ENCODE data around the gene EPN2. TPM values are rescaled to one million over a fixed set of nuclear protein-coding genes. Genes with fewer than 3 reads are reported as not detected.

Gene EPN2
- total and polyA plus RNA-seq, 9 donors, result 21.6 to 68.9 (median 52.7) TPM

DNA sequence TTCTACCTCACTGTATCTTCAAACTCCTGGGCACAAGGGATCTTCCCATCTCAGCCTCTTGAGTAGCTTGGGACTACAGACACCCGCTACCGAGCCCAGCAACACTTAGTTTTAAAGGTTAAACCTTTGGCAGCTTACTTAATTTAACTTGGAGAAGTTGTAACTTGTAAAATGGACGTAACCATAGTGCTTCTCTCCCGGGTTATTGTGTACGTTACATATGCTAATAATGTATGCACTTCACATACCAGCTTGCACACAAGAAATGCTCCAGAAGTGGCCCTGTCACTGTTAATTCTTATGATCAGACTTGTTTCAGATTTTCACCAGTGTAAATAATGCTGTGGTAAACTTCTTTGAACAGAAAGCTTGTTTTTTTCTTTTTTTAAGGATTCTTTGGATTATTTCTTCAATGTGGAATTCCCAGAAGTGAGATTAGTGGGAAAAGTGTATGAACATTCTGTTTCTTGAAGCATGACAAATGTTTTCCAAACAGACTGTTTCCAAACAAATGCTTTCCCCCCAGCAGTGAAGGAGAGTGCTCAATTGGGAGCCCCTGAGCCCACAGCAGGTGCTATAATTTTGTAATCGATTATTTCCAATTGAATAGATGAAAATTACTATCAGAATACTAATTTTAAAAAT lies 61.5 kb downstream of the EPN2 start:
- Histone ChIP-seq H3K36me3 (no peaks in the 10 kb centered on the region), H3K27me3 (no peaks in the 10 kb centered on the region), H3K4me1 (ENCODE audit: insufficient read depth) (peaks cover 5% of the 10 kb centered on the region), H3K27ac (no peak overlapping the region), H3K9me3 (no peaks in the 10 kb centered on the region), H3K4me3 (no peak overlapping the region)
- TF ChIP-seq POLR2A (IDR thresholded peaks at IDR 0.05) (no peak), EP300 (IDR thresholded peaks at IDR 0.05) (no peak)
- TF ChIP-seq, protein P1, sequence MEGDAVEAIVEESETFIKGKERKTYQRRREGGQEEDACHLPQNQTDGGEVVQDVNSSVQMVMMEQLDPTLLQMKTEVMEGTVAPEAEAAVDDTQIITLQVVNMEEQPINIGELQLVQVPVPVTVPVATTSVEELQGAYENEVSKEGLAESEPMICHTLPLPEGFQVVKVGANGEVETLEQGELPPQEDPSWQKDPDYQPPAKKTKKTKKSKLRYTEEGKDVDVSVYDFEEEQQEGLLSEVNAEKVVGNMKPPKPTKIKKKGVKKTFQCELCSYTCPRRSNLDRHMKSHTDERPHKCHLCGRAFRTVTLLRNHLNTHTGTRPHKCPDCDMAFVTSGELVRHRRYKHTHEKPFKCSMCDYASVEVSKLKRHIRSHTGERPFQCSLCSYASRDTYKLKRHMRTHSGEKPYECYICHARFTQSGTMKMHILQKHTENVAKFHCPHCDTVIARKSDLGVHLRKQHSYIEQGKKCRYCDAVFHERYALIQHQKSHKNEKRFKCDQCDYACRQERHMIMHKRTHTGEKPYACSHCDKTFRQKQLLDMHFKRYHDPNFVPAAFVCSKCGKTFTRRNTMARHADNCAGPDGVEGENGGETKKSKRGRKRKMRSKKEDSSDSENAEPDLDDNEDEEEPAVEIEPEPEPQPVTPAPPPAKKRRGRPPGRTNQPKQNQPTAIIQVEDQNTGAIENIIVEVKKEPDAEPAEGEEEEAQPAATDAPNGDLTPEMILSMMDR (IDR thresholded peaks at IDR 0.05), result no peak
- DNase-seq, result no peak
- WGBS, 3 donors, result 49 to 53% (median 53%) methylated on average over 6 of the region's 6 CpGs
- intact Hi-C loops (cut with DNase I), result no loop called here

DNA sequence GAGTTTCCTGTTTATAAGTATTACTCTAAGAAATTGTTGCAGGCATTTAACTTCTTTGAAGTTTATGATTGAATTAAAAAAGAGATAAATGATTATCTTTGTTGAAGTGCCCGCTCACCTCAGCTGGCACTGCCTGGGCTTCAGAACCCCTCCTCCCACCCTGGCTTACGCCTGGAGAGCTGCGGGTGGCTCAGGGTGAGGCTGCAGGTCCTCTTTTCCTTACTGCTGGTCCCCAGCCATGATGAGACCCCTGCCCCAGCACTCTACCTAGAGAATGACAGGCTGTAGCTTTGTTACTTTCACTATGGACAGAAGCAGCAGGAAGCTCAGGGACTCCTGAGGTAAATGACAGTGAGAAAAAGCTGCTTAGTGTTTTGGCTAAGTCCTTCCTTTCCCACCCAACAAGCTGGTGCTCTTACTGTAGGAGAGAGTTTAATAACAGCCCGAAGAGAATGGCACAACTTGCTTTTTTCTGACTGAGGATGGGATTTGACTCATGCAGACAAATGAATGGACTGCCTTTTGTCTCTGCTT lies 62.1 kb downstream of the EPN2 start:
- Histone ChIP-seq H3K36me3 (no peaks in the 10 kb centered on the region), H3K27ac (no peak overlapping the region), H3K4me1 (ENCODE audit: insufficient read depth) (peaks cover 5% of the 10 kb centered on the region), H3K27me3 (no peaks in the 10 kb centered on the region), H3K4me3 (no peak overlapping the region), H3K9me3 (no peaks in the 10 kb centered on the region)
- no peak for TF ChIP-seq POLR2A (IDR thresholded peaks at IDR 0.05)
- no peak for TF ChIP-seq EP300 (IDR thresholded peaks at IDR 0.05)
- TF ChIP-seq, protein P1 (IDR thresholded peaks at IDR 0.05), result no peak
- WGBS, 3 donors, result 80 to 82% (median 81%) methylated on average over 4 of the region's 4 CpGs
- DNase-seq, result no peak
- intact Hi-C loops (cut with DNase I), result no loop called here

DNA sequence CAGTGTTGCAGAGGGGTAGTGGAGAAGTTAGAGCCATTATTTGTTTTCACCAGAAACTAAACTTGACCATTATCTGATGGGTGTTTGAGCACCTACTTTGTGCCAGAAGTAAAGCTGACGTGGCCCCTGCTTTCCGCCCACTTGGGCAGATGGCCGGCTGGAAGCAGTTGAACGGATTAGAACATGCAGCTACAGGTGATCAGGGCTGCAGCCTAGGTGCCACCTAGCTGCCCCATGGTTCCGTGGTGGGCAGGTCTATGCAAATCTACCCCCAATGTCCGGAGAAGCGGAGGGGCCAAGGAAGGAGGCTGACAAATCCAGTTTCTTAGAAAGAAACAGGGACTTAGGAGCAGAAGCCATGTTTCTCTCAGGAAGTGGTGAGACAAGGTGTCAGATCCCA lies 62.7 kb downstream of the EPN2 start:
- Histone ChIP-seq H3K4me1 (ENCODE audit: insufficient read depth) (peaks cover 5% of the 10 kb centered on the region), H3K4me3 (no peak overlapping the region), H3K36me3 (no peaks in the 10 kb centered on the region), H3K27ac (no peak overlapping the region), H3K27me3 (no peaks in the 10 kb centered on the region), H3K9me3 (no peaks in the 10 kb centered on the region)
- no peak for TF ChIP-seq POLR2A (IDR thresholded peaks at IDR 0.05)
- TF ChIP-seq, protein P1 (IDR thresholded peaks at IDR 0.05), result no peak
- TF ChIP-seq EP300 (IDR thresholded peaks at IDR 0.05), result no peak
- no peak for DNase-seq
- intact Hi-C loops (cut with DNase I), result no loop called here
- WGBS, 3 donors, result 97 to 99% (median 98%) methylated on average over 7 of the region's 7 CpGs

DNA sequence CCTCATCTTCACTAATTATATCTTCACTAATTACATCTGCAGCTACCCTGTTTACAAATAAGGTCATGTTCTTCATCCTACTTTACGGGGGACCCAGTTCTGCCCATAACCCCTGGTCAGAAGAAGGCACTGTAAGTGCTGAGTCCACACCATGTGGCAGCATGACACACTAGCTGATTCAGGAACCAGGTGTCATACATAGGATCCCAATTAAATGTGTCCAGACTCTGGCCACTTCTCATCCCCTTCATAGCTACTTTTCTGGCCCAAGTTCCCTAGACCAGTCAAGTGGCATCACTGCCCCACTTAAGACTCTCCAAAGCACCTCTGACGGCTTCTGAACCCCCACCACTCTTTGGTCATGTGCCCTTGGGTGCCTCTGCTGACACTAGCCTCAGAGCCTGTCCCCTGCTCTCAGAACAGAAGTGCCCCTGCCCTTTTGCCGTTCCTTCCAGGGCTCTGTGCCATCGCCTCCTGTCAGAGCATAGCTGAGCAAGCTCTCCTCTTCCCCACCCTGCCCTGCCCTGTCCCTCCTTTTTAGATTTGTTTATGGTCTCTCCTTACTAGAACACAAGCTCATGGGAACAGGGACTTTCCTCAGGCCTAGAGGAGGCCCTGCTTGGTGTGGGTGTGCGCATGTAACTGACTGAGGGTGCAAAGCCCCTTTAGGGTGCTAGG lies 64.2 kb downstream of the EPN2 start:
- TF ChIP-seq EP300 (IDR thresholded peaks at IDR 0.05) (no peak), POLR2A (IDR thresholded peaks at IDR 0.05) (no peak)
- TF ChIP-seq, protein P1 (IDR thresholded peaks at IDR 0.05), result no peak
- 87 to 91% (median 90%) methylated on average over 5 of the region's 5 CpGs for WGBS, 3 donors
- no peak for DNase-seq
- intact Hi-C loops (cut with DNase I), result no loop called here
- H3K9me3 ChIP-seq, result no peaks in the 10 kb centered on the region
- H3K27ac ChIP-seq, result no peak overlapping the region
- H3K4me1 ChIP-seq (ENCODE audit: insufficient read depth), result peaks cover 5% of the 10 kb centered on the region
- no peaks in the 10 kb centered on the region for H3K27me3 ChIP-seq
- H3K4me3 ChIP-seq, result no peak overlapping the region
- H3K36me3 ChIP-seq, result no peaks in the 10 kb centered on the region
